SK-N-SH (cell line): ENCODE data around the gene SYT3.

ENCODE experiments used
- GABPA ChIP-seq: IDR thresholded peaks from 2 replicates; pipeline ENCODE4 v1.4.0; 2012; ENCODE audit warnings: low read depth, mild to moderate bottlenecking
- TF ChIP-seq, protein P1 (sequence below): fragments of 200-600 bp; sonication (generic); IDR thresholded peaks from 2 replicates; pipeline ENCODE4 v1.6.1; 2017; ENCODE audit warnings: antibody characterized with exemption, mild to moderate bottlenecking, moderate library complexity

DNA sequence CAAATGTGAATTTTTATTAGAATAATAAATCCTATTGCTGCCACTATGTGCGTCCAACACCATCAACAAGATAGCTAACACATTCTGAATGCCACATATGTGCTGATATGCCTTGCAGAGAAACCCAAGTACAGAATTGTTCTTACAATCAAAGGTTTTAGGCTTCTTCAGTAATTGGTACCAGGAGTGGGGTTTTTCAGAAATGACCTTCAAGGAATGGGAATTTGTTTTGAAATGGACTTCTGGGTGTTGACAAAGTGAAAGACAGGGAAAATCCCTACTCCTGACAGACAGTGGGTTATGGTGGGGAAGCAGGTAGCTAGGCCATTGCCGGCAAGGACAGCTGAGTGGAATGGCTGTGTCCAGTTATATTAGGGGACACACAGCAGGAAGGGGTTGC is 5.7 kb downstream of the SYT3 start:
- TF ChIP-seq, protein P1, sequence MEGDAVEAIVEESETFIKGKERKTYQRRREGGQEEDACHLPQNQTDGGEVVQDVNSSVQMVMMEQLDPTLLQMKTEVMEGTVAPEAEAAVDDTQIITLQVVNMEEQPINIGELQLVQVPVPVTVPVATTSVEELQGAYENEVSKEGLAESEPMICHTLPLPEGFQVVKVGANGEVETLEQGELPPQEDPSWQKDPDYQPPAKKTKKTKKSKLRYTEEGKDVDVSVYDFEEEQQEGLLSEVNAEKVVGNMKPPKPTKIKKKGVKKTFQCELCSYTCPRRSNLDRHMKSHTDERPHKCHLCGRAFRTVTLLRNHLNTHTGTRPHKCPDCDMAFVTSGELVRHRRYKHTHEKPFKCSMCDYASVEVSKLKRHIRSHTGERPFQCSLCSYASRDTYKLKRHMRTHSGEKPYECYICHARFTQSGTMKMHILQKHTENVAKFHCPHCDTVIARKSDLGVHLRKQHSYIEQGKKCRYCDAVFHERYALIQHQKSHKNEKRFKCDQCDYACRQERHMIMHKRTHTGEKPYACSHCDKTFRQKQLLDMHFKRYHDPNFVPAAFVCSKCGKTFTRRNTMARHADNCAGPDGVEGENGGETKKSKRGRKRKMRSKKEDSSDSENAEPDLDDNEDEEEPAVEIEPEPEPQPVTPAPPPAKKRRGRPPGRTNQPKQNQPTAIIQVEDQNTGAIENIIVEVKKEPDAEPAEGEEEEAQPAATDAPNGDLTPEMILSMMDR, result no peak
- TF ChIP-seq GABPA, result no peak
